HG03342 (cell line): ENCODE results near the gene FTL.

Experiments used
- ATAC-seq: cut with Tn5 transposase; IDR thresholded peaks from one replicate; pipeline ENCODE4 v1.9.1; 2021; ENCODE audit warnings: mild to moderate bottlenecking, moderate library complexity; ENCODE audit not compliant: unreplicated experiment

The FTL gene

GRCh38 chr19:48945415-48945814, 19.7 kb upstream of the FTL start:
- ATAC-seq: no peak

GRCh38 chr19:48945817-48946216, 19.3 kb upstream of the FTL start:
- no peak for ATAC-seq

GRCh38 chr19:48946463-48947257, 18.4 kb upstream of the FTL start:
- ATAC-seq: no peak

- ATAC-seq: no peak
Measured at GRCh38 chr19:48947258-48947542, 17.9 kb upstream of the FTL start.

- ATAC-seq: no peak
Measured at GRCh38 chr19:48950159-48950558, 14.9 kb upstream of the FTL start.

- no peak for ATAC-seq
Measured at GRCh38 chr19:48950830-48951519, 14.1 kb upstream of the FTL start.

GRCh38 chr19:48953141-48953540, 12.0 kb upstream of the FTL start:
- ATAC-seq: no peak

GRCh38 chr19:48953990-48954594, 11.0 kb upstream of the FTL start:
- ATAC-seq: no peak

GRCh38 chr19:48954595-48955307, 10.4 kb upstream of the FTL start, which contains the start of gene BAX:
Gene BAX, plus strand, starts transcription at chr19:48954875. Its CDS starts 54 bp downstream, at chr19:48954929.
- ATAC-seq: peak; percentile 80

- ATAC-seq: no peak
Measured at GRCh38 chr19:48955308-48955958, 9.7 kb upstream of the FTL start.

GRCh38 chr19:48958006-48958405, 7.1 kb upstream of the FTL start:
- no peak for ATAC-seq

- ATAC-seq: no peak
Measured at GRCh38 chr19:48959341-48960239, 5.5 kb upstream of the FTL start.

- ATAC-seq: no peak
Measured at GRCh38 chr19:48961051-48961649, 4.0 kb upstream of the FTL start.

GRCh38 chr19:48961673-48962028, 3.5 kb upstream of the FTL start:
- no peak for ATAC-seq

- ATAC-seq: peak; percentile 29
Measured at GRCh38 chr19:48962029-48962848, 2.9 kb upstream of the FTL start.

- no peak for ATAC-seq
Measured at GRCh38 chr19:48962849-48963165, 2.3 kb upstream of the FTL start.

- ATAC-seq: no peak
Measured at GRCh38 chr19:48963371-48964204, 1.5 kb upstream of the FTL start.
